HepG2 (cell line): ENCODE measurements around the gene NUP85. TPM values are rescaled to one million over a fixed set of nuclear protein-coding genes. Genes with fewer than 3 reads are reported as not detected.

Experiments
- BRD4 ChIP-seq: sonication (generic); formaldehyde crosslinking; IDR thresholded peaks from 2 replicates; pipeline ENCODE4 v1.4.0; 2020; ENCODE audit warnings: missing genetic modification reagents
- CAMTA2 ChIP-seq: sonication (generic); formaldehyde crosslinking; IDR thresholded peaks from 2 replicates; pipeline ENCODE4 v1.4.0; 2020; ENCODE audit warnings: mild to moderate bottlenecking, missing genetic modification reagents, borderline replicate concordance
- CC2D1A ChIP-seq: sonication (generic); formaldehyde crosslinking; IDR thresholded peaks from 2 replicates; pipeline ENCODE4 v1.8.1; 2023; ENCODE audit warnings: mild to moderate bottlenecking, missing genetic modification reagents
- ISX ChIP-seq: sonication (generic); formaldehyde crosslinking; conservative IDR thresholded peaks from 2 replicates; pipeline ENCODE4 v1.5.0; 2020; ENCODE audit warnings: missing genetic modification reagents
- KAT7 ChIP-seq: IDR thresholded peaks from 2 replicates; pipeline ENCODE4 v1.6.1; 2018; ENCODE audit warnings: borderline replicate concordance, missing compliant biosample characterization
- MZF1 ChIP-seq: sonication (generic); formaldehyde crosslinking; IDR thresholded peaks from 2 replicates; pipeline ENCODE4 v1.8.1; 2023; ENCODE audit warnings: mild to moderate bottlenecking, missing genetic modification reagents, borderline replicate concordance
- RAD21 ChIP-seq: fragments of 450-650 bp; formaldehyde crosslinking; IDR thresholded peaks from 2 replicates; pipeline ENCODE4 v1.5.0; 2020; ENCODE audit warnings: mild to moderate bottlenecking
- SALL2 ChIP-seq: sonication (generic); formaldehyde crosslinking; IDR thresholded peaks from 2 replicates; pipeline ENCODE4 v1.8.1; 2023; ENCODE audit warnings: mild to moderate bottlenecking, missing genetic modification reagents, inconsistent platforms
- SETDB1 ChIP-seq: sonication (generic); formaldehyde crosslinking; IDR thresholded peaks from 2 replicates; pipeline ENCODE4 v1.5.1; 2020; ENCODE audit warnings: missing genetic modification reagents, mild to moderate bottlenecking, borderline replicate concordance
- SRY ChIP-seq: sonication (generic); formaldehyde crosslinking; IDR thresholded peaks from 2 replicates; pipeline ENCODE4 v1.8.0; 2022; ENCODE audit warnings: mild to moderate bottlenecking, missing genetic modification reagents
- ZBTB1 ChIP-seq: sonication (generic); formaldehyde crosslinking; IDR thresholded peaks from 2 replicates; pipeline ENCODE4 v1.4.0; 2020; ENCODE audit warnings: missing genetic modification reagents, borderline replicate concordance
- ZFP1 ChIP-seq: IDR thresholded peaks from 2 replicates; pipeline ENCODE4 v1.6.1; 2016
- ZNF282 ChIP-seq: fragments of 450-650 bp; IDR thresholded peaks from 2 replicates; pipeline ENCODE4 v1.6.1; 2018; ENCODE audit not compliant: partially characterized antibody
- ZNF407 ChIP-seq: sonication (generic); formaldehyde crosslinking; IDR thresholded peaks from one replicate; pipeline ENCODE4 v1.5.1; 2020; ENCODE audit warnings: mild to moderate bottlenecking, missing genetic modification reagents; ENCODE audit errors: not compliant biosample characterization
- ZNF747 ChIP-seq: sonication (generic); formaldehyde crosslinking; IDR thresholded peaks from 2 replicates; pipeline ENCODE4 v1.8.1; 2023; ENCODE audit warnings: missing genetic modification reagents, mild to moderate bottlenecking, borderline replicate concordance
- ZNF772 ChIP-seq: sonication (generic); formaldehyde crosslinking; IDR thresholded peaks from 2 replicates; pipeline ENCODE4 v1.5.0; 2020; ENCODE audit warnings: mild to moderate bottlenecking, missing genetic modification reagents
- polyA plus RNA-seq, 8 experiments: library from polyadenylated mRNA; depleted of rRNA in 3 of 8; stranded (reverse) in 7 of 8; unstranded in 1 of 8; fragments of >200 nt; fragmentation: Illumina TruSeq in 4 of 8; extraction: Trizol in 4 of 8; gene quantifications; 2 replicates each; pipeline versions ENCODE4 v1.2.1 to v1.2.3, GENCODE V29; 2011 to 2016; ENCODE audit warnings: low read depth in 4 of 8, missing spikeins in 1 of 8, mixed read lengths in 1 of 8; ENCODE audit not compliant: insufficient read depth in 1 of 8
- total RNA-seq, 5 experiments: library from RNA; depleted of rRNA; stranded (reverse); fragments of >200 nt; fragmentation: Illumina TruSeq; extraction: Trizol; gene quantifications; 2 replicates each; pipeline ENCODE4 v1.2.3, GENCODE V29; 2016; ENCODE audit warnings: low read depth in 1 of 5
- TF ChIP-seq, protein P1 (sequence below): sonication (generic); formaldehyde crosslinking; IDR thresholded peaks from 2 replicates; pipeline ENCODE4 v1.4.0; 2020; ENCODE audit warnings: missing genetic modification reagents
- TF ChIP-seq, protein P2 (sequence below): sonication (generic); formaldehyde crosslinking; IDR thresholded peaks from 2 replicates; pipeline ENCODE4 v1.8.0; 2022; ENCODE audit warnings: mild to moderate bottlenecking, missing genetic modification reagents, moderate library complexity

The NUP85 gene
- total and polyA plus RNA-seq, 2 of the 13 experiments (the other 11 are each of a cell fraction or from before 2014, with no cell fraction given), result 89.1 to 124 TPM

DNA sequence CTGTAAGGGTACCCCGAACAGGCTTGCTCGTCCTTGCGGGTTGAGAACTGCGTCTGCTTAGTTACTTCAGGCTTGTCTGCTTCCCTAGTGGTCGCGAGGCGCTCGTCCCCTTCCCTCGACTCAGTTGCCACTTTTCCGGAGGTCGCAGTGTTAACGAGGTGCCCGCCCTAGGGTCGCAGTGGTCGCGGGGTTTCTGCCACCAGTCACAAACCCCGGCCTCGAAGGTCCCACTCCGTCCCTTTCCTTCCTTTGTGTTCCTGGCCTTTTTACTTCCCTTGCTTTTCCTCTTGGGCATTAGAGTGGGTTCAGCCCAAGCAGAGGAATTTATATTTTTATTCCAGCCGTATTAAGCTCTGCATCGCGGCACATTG lies 299 bp downstream of the NUP85 start (continued):
- TF ChIP-seq, protein P1, sequence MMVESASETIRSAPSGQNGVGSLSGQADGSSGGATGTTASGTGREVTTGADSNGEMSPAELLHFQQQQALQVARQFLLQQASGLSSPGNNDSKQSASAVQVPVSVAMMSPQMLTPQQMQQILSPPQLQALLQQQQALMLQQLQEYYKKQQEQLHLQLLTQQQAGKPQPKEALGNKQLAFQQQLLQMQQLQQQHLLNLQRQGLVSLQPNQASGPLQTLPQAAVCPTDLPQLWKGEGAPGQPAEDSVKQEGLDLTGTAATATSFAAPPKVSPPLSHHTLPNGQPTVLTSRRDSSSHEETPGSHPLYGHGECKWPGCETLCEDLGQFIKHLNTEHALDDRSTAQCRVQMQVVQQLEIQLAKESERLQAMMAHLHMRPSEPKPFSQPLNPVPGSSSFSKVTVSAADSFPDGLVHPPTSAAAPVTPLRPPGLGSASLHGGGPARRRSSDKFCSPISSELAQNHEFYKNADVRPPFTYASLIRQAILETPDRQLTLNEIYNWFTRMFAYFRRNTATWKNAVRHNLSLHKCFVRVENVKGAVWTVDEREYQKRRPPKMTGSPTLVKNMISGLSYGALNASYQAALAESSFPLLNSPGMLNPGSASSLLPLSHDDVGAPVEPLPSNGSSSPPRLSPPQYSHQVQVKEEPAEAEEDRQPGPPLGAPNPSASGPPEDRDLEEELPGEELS (CRISPR knock-in tag), result no peak
- TF ChIP-seq ISX (CRISPR knock-in tag), result no peak
- no peak for TF ChIP-seq MZF1 (CRISPR knock-in tag)
- TF ChIP-seq ZNF772, result 0 out of 2 replicates have a peak, but pooled peaks have one; percentile 40
- TF ChIP-seq ZNF747, result peak; percentile 51; the same call in 1 of the 2 replicates
- TF ChIP-seq RAD21 (CRISPR knock-in tag), result peak; percentile 30
- 0 out of 2 replicates have a peak, but pooled peaks have one; percentile 1 for TF ChIP-seq BRD4 (CRISPR knock-in tag)
- no peak for TF ChIP-seq SETDB1 (CRISPR knock-in tag)
- TF ChIP-seq, protein P2, sequence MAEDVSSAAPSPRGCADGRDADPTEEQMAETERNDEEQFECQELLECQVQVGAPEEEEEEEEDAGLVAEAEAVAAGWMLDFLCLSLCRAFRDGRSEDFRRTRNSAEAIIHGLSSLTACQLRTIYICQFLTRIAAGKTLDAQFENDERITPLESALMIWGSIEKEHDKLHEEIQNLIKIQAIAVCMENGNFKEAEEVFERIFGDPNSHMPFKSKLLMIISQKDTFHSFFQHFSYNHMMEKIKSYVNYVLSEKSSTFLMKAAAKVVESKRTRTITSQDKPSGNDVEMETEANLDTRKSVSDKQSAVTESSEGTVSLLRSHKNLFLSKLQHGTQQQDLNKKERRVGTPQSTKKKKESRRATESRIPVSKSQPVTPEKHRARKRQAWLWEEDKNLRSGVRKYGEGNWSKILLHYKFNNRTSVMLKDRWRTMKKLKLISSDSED (CRISPR knock-in tag), result no peak
- peak; percentile 4; the same call in 1 of the 2 replicates for TF ChIP-seq ZFP1 (CRISPR knock-in tag)
- no peak for TF ChIP-seq SRY (CRISPR knock-in tag)
- no peak for TF ChIP-seq CC2D1A (CRISPR knock-in tag)
- no peak for TF ChIP-seq KAT7
- no peak for TF ChIP-seq ZNF282
- peak; percentile 60 for TF ChIP-seq ZNF407 (CRISPR knock-in tag)
- TF ChIP-seq SALL2 (CRISPR knock-in tag), result no peak
- no peak for TF ChIP-seq CAMTA2 (CRISPR knock-in tag)
- no peak for TF ChIP-seq ZBTB1
